HG03108 (cell line): ENCODE data around the gene STAC2.
"Not testable (repeated sequence)": the region's sequence is repeated elsewhere in the genome, so short reads cannot be mapped to it uniquely, and the experiment has no call there.

ENCODE experiments used
- ATAC-seq: cut with Tn5 transposase; IDR thresholded peaks from one replicate; pipeline ENCODE4 v1.9.1; 2021; ENCODE audit warnings: moderate library complexity; ENCODE audit not compliant: unreplicated experiment

Gene STAC2

DNA sequence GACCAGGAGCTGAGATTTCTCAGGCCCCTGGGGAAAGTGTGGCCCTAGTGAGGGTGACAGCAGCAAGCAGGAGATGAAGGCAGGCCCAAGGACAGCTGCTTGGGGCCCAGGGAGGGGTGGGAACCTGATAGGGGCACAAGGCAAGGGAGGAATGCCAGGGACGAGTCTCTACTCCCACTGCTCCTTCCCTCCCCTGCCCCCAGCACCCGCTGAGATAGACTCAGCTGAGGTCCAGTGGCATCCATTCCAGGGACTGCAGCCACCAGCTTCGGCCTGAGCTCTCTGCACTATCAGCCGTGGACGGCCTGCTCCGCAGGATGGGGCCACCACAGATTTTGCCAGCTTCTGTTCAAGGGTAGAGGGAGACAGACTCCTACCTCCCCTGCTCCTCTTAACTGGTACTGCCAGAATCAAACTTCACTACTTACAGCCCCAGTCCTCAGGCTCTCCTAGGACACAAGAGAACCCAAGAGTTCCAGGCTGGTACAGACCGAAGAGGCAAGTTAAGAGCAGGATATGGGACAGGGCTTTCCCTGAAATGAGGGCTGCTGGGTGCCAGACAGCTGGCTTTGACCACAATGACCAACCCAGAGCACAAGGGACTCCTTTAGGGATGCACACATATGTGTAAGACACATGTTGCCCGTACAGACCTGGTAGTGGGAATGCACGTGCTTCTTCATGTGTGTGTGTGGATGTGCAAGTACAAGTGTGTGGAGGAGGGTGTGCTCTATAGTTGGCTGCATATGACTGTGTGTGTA is 33.8 kb downstream of the STAC2 start:
- no peak for ATAC-seq

DNA sequence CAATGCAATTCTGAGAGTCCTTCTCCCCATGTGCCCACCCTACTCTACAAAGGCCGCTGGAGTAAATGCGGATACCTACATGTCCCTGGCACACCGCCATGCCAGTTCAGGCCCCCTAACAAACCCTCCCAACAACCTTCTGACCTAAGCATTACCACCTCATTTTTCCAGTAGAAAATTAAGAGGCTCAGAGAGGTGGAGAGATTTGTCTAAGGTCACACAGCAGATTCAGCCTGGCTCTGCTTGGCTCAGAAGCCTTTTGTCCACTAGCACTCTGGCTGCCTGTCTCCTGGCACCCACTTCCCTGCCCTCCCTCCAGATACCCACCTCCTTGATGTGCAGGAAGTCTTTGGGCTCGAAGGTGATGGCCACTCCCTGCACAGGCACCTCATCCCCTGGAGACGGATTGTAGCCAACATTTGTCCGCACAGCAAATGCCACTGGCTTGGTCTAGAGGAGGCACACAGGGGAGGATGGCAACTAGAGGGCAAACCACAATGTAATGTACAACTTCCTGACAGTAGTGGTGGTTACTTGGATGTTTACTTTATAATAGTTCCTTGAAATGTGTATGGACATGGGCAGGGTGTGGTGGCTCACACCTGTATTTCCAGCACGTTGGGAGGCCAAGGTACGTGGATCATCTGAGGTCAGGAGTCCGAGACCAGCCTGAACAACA is 38.5 kb downstream of the STAC2 start:
- no peak for ATAC-seq

DNA sequence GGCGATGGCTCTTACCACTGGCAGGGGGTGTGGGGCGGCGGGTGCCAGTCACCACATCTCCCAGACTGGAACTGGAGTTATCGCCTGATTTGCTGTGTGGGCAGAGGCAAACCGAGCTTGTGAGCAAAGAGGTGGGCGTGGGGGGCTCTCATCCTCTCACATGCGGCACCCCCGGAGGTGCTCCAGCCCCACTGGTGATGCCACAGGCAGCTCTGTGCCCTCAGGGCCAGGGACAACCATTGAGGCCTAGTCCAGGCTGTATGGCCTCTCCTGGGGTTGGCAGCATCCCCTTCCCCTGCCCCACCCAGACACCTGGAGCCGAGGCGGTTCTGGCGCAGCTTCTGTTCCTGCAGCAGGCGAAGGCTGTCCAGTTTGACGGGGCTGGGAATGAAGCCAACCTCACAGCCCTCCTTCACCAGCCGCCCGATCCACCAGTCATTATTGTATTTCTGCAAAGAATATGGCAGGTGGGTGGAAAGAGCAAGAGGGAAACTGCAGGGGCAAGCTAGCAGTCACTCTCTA is 39.2 kb downstream of the STAC2 start:
- ATAC-seq = no peak

DNA sequence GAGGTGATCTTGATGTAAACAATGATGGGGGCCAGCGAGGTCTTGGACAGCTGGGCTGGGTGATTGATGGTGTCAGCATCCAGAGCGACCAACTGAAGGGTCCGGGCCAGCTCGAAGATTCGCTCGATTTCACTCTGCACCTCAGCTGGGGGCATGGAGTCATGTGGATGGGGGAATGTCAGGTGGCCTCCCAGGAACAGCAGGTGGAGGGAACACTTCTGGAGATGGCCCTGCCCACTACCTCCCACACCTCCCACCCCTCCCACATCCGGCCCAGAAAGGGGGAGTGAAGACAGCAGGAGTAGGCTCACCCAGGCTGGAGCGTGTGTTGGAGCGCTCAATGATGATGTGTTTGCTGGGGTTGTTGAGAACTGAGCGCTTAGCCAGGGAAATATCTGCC is 42.0 kb downstream of the STAC2 start:
- no peak for ATAC-seq

DNA sequence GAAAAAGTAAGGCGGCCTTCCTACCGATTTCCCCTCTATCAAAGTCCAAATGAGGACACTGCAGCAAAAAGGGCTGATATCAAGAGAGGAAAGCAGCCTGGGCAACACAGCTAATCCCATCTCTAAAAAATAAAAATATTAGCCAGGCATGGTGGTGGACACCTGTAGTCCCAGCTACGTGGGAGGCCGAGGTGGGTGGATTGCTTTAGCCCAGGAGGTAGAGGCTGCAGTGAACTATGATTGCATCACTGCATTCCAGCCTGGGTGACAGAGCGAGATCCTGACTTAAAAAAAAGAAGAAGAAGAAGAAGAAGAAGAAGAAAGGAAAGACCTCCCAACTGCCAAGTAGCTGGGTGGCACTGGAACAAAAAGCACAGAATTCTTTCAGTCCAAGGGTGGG is 42.7 kb downstream of the STAC2 start:
- no peak for ATAC-seq

DNA sequence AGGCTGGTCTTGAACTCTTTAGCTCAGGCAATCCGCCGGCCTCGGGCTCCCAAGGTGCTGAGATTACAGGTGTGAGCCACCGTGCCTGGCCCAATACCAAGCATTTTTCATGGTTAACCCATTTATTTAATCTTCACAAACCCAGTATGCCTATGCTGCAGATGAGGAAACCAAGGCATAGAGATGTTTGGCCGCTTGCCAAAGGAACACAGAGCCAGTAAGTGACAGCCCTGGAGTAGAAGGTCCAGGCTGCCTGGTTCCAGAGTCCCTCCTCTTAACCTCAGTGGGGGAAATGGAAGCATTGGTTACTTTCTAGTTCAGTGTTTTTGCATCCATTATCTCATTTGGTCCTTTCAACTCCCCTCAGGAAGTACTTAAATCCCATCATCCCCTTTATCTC is 44.4 kb downstream of the STAC2 start:
- ATAC-seq = no peak

DNA sequence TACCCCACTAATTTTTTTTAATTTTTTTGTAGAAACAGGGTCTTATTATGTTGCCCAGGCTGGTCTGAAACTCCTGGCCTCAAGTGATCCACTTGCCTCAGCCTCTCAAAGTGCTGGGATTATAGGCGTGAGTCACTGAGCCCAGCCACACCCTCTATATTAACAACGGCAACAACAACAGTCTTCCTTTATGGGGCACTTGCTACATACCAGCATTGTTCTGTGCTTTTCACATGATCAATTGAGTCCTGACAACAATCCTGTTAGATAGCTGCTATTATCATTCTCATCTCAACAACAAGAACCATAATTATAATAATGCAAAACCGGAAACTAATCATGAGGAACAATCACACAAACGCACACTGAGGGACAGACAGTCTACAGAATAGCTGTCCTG is 47.2 kb downstream of the STAC2 start:
- ATAC-seq = no peak

DNA sequence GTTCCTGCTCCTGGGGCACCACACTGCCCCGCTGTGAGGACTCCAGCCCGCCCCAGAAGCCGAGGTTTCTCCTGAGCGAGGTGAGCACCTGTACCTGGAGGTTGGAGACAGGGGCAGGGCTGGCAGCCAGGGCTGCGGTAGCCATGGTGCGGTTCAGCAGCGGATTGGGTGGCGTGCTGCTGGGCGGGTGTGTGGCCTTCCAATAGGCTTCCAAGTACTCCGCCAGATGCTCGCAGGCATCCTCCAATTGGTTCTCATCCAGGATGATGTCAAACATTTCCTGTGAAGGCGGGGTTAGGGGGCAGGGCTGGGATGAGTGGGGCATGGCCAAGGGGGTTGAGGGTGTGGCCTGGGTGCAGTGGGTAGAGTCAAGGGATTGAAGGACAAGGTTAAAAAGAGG is 48.5 kb downstream of the STAC2 start:
- ATAC-seq = no peak

DNA sequence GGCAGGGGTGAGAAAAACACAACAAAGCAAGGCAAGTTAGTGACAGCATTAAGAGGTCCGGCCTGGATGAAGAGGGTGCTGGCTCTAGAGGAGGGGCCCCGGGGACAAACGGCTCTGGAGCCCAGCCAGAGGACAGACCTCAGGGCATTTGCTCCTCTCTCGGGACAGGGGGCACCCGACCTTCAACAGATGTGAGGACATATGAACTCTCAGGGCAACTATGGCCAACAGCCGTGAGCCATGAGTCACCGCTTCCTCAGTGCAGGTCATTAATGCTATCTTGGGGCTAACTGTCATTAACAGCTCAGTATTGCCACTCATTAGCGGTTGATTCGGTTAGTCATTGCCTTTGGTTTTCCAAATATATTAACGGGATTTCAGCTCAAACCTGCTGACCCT is 50.1 kb downstream of the STAC2 start:
- no peak for ATAC-seq

DNA sequence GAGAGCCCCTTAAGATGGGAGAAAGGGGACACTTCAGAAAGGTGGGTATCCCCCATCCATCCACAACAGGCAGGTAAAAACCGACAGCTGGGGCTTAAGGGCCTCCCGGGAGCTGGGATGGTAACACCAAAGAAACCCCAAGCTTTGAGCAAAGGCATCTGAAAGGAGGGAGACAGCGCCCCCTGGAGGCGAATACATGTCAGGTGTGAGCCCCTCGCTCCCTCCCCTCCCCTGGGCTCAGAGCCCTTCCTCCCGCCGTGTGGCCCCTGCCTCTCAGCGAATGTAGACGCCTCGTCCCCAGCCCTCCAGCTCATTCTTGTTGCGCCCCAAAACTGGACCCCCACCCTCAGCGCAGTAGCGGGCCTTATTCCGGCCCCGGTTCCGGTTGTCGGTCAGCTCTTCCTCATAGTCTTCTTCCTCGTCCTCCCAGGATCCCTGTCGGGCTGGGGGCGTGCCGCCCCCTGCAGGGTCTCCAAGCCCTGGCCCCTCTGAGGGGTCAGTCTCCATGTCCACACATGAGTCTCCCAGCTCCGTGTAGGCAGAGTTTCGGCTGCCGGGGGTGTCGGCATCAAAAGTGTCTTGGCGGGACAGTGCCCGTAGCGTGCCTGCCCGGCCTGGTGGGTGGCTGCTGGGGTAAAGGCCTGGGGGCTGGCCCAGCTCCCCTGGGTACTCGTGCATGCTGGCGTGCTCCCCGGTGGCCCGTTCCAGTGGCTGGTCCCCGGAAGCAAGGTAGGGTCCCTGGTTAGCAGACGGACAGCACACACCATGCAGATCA is 50.6 kb downstream of the STAC2 start:
- ATAC-seq = no peak

DNA sequence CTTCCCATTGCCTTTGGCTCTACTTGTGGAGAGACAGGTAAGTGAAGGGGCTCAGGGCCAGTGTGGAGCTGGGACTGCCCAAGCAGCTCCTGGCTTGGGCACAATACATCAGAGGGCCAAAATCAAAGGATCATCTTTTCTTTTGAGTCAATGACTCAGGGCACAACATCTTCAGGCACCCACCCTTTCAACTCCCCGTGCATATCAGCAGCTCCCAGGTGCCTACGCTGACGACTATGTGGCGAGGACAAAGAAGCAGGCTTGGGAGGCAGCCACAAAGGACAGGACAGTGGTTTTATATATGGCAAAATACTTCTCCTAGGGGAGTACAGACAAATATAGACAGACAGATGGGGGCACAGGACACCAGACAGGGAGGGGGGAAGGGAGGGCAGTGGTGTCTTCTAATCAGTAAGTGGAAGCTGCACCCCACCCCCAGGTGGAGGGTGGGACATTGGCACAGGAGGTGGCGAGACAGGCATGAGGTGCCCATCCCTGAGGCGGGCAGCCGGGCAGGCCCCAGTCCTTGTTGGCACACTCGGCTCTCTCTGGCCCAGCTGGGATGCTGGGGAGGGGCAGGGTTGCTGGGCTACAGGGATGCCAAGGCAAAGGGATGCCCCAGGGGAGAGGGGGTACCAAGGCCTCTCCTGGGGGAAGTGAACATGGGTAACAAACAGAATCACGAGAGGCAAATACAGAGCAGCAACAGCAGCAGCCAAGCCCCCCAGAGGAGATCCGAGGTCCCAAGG is 52.0 kb downstream of the STAC2 start:
- ATAC-seq = no peak

DNA sequence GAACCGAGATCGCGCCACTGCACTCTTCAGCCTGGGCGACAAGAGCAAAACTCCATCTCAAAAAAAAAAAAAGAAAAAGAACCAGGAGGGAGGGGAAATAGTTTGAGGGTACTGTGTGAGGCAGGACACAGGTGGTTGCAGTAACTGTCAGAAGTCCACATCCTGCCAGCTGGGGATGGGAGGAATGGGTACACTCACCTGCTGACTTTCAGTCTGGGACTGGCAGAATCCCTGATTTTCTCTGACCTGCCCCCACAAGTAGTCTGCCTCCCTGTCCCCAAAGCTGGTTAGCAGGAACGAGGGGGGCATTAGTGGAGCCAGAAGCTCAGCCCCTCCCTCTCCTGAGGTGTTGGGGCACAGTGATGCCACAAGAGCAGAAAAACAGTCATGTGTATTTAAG is 52.7 kb downstream of the STAC2 start:
- no peak for ATAC-seq

DNA sequence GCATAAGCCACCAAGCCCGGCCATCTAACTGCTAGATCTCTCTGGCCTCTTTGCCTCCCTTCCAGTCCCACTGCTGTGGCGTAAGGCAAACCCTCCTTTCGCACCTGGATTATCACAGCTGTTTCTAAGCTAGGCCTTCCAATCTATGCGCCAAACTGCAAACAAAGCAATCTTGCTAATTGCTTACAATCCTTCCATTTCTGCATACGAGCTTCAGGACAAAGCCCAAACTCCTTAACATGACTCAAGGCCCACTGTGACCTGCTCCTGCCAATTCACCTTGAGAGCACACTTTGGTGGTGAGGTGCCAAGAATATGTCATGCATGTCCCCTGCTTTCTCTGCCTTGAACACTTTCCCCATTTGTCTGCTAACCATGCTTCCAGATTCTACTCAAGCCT is 53.8 kb downstream of the STAC2 start:
- no peak for ATAC-seq

DNA sequence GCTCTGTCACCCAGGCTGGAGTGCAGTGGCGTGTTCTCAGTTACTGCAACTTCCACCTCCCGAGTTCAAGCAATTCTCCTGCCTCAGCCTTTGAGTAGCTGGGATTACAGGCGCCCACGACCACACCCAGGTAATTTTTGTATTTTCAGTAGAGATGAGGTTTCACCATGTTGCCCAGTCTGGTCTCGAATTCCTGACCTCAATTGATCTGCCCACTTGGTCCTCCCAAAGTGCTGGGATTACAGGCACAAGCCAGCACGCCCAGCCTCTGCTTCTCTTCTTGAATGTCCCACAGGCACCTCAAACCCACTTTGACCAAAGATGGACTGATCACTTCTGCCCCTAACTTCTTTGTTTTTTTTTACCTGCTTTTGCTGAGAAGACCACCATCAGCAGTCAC is 55.2 kb downstream of the STAC2 start:
- no peak for ATAC-seq

DNA sequence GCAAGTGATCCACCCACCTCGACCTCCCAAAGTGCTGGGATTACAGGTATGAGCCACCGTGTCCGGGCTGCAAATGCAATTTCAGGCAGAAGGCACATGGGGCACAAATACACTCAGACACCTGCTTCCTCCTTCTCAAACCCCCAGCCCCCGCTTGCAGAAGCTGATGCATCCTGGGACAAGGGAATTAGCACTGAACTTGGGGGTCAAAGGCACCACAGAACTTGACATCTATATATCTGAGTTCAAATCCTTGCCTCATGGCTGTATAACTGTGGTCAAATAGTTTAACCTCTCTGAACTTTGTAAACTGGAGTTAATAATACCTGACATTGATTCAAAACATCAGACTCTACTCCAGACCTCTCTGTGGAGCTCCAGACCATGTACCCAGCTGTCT is 55.6 kb downstream of the STAC2 start:
- ATAC-seq = no peak

DNA sequence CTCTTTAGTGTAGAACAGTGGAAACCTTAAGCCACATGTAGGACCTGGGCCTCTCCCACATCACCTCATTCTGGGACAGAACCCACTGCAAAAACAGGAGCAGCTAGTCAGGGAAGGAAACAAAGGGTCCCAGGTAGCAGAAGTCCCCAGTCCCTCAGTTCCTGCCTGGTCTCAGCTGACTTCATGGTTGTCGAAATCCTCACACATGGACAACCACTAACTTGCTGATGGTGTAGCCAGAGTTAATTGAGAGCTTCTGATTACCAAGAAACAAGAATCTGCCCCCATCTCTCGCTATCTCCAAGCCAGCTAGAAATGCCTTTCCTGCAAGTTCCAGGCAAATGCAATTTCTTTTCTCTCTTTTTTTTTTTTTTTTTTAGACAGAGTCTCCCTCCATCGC is 56.2 kb downstream of the STAC2 start:
- ATAC-seq = no peak

DNA sequence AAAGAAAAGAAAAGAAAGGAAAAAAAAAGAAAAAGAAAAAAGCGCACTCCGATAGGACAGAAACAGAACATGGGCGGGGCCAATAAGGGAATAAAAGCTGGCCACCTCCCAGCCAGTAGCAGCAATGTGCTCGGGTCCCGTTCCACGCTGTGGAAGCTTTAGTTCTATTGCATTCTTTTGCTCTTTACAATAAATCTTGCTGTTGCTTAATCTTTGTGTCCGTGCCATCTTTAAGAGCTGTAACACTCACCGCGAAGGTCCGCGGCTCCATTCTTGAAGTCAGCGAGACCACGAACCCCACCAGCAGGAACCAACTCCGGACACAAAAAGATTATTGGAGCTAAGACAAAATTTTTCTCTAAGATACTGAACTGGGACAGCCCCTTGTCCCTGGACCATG is 56.6 kb downstream of the STAC2 start:
- ATAC-seq = no peak

DNA sequence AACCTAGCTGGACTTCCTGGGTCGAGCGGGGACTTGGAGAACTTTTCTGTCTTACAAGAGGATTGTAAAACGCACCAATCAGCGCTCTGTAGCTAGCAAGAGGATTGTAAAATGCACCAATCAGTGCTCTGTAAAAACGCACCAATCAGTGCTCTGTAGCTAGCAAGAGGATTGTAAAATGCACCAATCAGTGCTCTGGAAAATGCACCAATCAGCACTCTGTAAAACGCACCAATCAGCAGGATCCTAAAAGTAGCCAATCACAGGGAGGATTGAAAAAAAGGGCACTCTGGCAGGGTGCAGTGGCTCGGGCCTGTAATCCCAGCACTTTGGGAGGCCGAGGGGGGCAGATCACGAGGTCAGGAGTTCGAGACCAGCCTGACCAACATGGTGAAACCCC is 57.2 kb downstream of the STAC2 start:
- ATAC-seq = not testable (repeated sequence)

DNA sequence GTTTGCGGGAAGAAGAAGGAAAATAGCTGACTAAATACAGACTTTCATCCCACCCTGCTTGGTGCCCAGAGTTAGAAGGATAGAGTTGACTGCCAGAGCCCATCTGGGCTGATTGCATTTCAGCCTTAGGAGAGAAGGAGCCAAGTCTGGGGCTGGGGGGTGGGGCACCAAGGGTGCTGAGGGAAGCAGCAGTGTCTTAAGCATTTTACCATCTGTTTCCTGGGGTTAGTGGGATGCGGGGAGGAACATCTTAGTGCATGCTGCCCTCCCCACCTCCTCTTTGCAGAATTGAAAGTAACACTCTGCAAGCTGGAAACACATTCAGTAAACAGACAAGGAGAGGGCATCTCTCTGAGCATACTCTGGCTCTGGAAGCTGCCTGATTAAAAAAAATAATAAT is 58.3 kb downstream of the STAC2 start:
- ATAC-seq = no peak

DNA sequence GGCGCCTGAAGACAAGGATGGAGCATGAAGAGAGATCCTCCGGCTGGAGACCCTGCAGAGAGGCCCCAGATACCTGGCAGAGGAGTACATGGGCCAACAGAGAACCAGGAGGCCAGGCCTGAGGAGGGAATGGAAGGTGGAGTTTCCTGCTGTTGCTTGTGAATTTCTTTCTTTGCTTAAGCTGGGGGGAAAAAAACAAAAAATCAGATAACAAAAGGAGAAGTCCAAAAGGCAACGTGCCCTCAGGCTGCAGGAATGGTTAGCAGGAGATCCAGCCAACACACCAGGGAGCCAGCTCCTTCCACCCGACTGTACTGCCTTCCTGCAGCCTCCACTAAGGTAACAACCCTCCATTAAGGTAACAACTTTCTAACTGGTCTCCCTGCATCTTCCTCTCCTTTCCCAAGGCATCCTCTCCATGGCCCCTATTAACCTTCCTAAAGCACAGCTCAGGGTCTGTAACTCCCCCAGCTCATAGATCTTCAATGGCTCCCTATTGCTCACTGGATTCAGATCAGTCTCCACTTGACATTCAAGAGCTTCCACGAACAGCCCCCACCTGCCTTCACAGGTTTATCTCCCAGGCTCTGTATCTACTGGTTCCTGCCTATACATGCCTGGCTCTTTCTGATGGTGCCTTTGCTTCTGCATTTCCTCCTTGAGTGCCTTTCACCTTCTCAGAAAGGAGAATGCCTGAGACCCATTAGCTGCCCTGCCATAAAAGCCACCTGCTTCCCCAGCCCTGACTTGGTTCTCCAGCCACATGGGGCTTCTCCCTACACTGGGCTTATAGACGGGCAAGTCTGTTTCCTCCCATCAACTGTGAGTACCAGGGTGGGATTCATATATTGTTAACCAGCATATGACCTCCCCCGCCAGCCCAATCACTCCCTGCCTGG is 59.1 kb downstream of the STAC2 start:
- ATAC-seq = no peak
